Epithelial cell of esophagus (primary cell): ENCODE data around the gene MBP.

Source experiments
- DNase-seq: peaks from one replicate; pipeline ENCODE4 v3.0.0; 2010; ENCODE audit warnings: low read depth
- H3K4me3 ChIP-seq: 2 replicates; pipeline ENCODE4 v1.5.1; 2011; ENCODE audit warnings: mild to moderate bottlenecking, low read length, control low read depth
- CTCF ChIP-seq: IDR thresholded peaks from 2 replicates; pipeline ENCODE4 v1.5.1; 2011; ENCODE audit warnings: low read depth, mild to moderate bottlenecking, low read length, control low read depth, inconsistent platforms; ENCODE audit not compliant: insufficient read depth; ENCODE audit errors: missing control alignments

Gene MBP

GRCh38 chr18:77065221-77065981 is 67.2 kb downstream of the MBP start:
- DNase-seq = peak; percentile 90
- no peak for TF ChIP-seq CTCF

GRCh38 chr18:77063260-77063659 is 69.3 kb downstream of the MBP start:
- DNase-seq = peak; percentile 92
- no peak for TF ChIP-seq CTCF
- no peak overlapping the region for H3K4me3 ChIP-seq

More at GRCh38 chr18:77065221-77065981, 67.2 kb downstream of the MBP start:
- H3K4me3 ChIP-seq = no peak overlapping the region

GRCh38 chr18:77062518-77063003 is 70.0 kb downstream of the MBP start:
- no peak overlapping the region for H3K4me3 ChIP-seq
- TF ChIP-seq CTCF = no peak
- no peak for DNase-seq

- peak; percentile 70 for DNase-seq
- no peak overlapping the region for H3K4me3 ChIP-seq
- TF ChIP-seq CTCF = peak; percentile 12
Measured at GRCh38 chr18:77061946-77062517, 70.6 kb downstream of the MBP start.

GRCh38 chr18:77061281-77061945 is 71.2 kb downstream of the MBP start:
- no peak overlapping the region for H3K4me3 ChIP-seq
- no peak for TF ChIP-seq CTCF
- DNase-seq = no peak

- no peak for TF ChIP-seq CTCF
- DNase-seq = no peak
- no peak overlapping the region for H3K4me3 ChIP-seq
Measured at GRCh38 chr18:77060151-77060550, 72.4 kb downstream of the MBP start.
